SKM-1 (cell line): ENCODE results near the gene ID2.
"Not testable (repeated sequence)": the region's sequence is repeated elsewhere in the genome, so short reads cannot be mapped to it uniquely, and the experiment has no call there.

Source experiments
- DNase-seq: peaks from one replicate; lab custom pipeline; 2025; ENCODE audit not compliant: unreplicated experiment; lab: John Stamatoyannopoulos, UW

Gene ID2

DNA sequence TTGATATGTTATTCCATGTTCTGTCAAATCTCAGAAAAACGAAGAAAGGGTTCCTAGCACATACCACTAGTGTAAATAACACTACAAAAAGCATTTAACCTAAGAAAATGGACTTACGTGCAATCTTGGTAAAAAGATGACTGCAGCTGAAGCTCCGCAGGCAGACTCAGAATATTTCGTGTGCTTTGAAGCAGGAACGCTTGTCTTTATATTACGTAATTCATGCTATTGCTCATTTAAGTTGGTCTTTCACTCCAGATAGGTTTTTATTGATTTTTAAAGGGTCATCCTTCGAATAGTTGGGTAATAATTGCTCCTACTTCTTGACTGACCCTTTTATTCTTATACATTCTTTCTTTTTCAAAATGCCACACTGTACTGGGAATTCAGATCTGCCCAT lies 44.0 kb downstream of the ID2 start:
- DNase-seq: no peak

DNA sequence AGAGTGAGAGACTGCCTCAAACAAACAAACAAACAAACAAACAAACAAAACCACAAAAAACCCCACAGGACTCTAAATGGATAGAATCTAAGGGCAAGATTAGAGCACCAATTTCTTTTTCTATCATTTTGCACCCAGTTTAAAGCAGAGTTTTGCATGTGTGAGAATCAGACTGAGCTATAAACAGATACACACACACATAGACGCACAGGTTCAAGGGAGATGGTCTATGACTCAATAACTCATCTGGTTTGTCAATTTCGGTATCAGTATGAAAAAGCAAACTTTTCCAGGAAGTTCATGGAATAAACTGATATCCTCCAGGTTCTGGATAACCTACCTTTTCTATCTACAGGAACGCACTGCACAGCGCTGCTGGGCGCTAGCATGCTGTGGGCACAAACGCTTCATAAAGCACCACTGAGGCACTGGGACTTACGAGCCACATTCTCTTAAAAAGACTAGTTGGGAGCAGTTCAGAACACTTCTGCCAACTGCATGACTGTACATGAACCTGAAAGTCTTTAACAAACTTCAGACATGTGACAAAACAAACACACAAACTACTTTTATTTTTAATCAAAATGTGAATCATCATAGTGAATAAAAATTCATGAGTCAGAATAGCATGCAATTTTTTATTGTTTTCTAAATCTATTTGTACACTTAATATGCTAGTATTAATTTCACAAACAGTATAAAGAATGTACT lies 46.6 kb downstream of the ID2 start:
- DNase-seq: no peak

DNA sequence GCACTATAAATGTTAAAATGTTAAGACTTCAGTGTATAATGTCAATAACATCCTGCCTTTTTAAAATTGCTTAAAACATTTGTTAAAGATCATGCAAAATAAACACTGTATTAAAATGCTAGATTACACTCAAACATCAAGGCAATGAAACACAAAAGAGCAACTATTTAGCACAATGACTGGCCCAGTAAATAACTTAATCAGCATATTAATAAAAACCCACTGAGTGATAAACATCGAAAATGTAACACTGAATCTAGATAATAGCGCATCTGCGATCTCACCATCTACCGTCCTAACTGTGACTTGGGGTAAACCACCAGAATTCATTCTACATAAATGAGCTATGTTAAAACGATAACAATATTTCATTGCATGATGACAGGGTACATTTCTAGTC lies 47.2 kb downstream of the ID2 start:
- not testable (repeated sequence) for DNase-seq

DNA sequence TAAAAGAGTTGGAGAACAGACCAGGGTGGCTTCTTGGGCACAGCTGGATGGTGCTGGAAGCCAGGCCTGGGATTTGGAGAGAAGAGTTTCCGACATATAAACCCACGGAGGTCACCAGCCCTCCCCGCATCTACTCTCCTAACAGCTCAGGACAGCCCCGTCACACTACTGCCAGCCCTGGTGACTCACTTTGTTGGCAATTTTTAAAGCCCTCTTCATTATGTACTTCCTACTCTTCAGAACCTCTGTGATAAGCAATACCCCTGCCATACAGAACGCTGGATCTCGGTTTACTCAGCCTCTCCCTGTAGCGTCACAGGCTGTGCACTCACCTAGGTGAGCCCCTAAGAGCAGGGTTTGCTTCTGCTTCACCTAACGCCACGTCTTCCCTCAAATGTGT lies 48.1 kb downstream of the ID2 start:
- no peak for DNase-seq

DNA sequence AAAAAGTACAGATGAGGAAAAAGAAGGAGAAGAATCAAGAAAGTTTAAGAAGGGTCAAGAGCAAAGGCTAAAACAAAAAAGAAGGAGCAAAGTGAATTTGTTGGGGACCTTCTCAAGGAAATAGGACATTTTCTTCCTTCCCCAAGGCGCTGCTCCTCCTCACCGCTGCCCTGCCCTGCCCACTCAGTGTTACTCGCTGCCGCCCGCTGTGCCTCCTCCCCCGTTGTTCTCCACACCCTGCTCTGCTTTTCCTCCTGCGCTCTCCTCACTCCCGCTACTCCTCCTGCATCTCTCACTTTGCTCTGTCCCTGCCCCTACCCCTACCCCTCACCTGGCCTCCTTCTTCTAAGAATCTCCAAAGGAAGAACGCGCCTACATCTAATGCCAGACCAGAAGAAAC lies 50.7 kb downstream of the ID2 start:
- DNase-seq: no peak
